ENCODE data around the gene ARHGAP27. TPM values are rescaled to one million over a fixed set of nuclear protein-coding genes. Genes with fewer than 3 reads are reported as not detected.

The ARHGAP27 gene
- total and polyA plus RNA-seq, 2 of the 13 experiments (the other 11 are each of a cell fraction or from before 2014, with no cell fraction given), result 15.5 to 18.9 TPM

GRCh38 chr17:45371414-45372324 lies 61.0 kb downstream of the ARHGAP27 start (continued):
- TF ChIP-seq ZHX2 (IDR thresholded peaks at IDR 0.05; ENCODE audit: low read depth), result peak; percentile 53; the same call in 1 of the 2 replicates
- no peak; the same call in 1 of the 2 replicates for TF ChIP-seq ZHX2 (CRISPR knock-in tag; IDR thresholded peaks at IDR 0.05; ENCODE audit: borderline replicate concordance)
- TF ChIP-seq CERS6 (CRISPR knock-in tag; IDR thresholded peaks at IDR 0.05), result no peak
- no peak for TF ChIP-seq REST (IDR thresholded peaks at IDR 0.05; ENCODE audit: borderline replicate concordance in 1 of 2, low read depth in 1 of 2, low read length in 2 of 2)
- TF ChIP-seq THAP8 (CRISPR knock-in tag; IDR thresholded peaks at IDR 0.05; ENCODE audit: borderline replicate concordance), result no peak
- TF ChIP-seq ZSCAN31 (CRISPR knock-in tag; IDR thresholded peaks at IDR 0.05; ENCODE audit: low read depth), result peak; percentile 84
- TF ChIP-seq ZFP36L2 (CRISPR knock-in tag; IDR thresholded peaks at IDR 0.05), result no peak
- TF ChIP-seq ARNT (IDR thresholded peaks at IDR 0.05), result no peak
- TF ChIP-seq ZNF7 (CRISPR knock-in tag; IDR thresholded peaks at IDR 0.05), result no peak
- TF ChIP-seq SPEN (CRISPR knock-in tag; IDR thresholded peaks at IDR 0.05; ENCODE audit: low read depth), result peak; percentile 80
- TF ChIP-seq IRF9 (CRISPR knock-in tag; IDR thresholded peaks at IDR 0.05; ENCODE audit: borderline replicate concordance), result peak; percentile 51; the same call in 1 of the 2 replicates
- peak; percentile 69 to 85; a peak in 3 of 4 replicates for TF ChIP-seq HMGXB4 (CRISPR knock-in tag; IDR thresholded peaks at IDR 0.05; ENCODE audit: borderline replicate concordance in 1 of 2, low read depth in 1 of 2)

Data from HepG2 (cell line).